SU-DHL-6 (cell line): ENCODE measurements around the gene CHRM5.

Experiments
- H2AFZ ChIP-seq: fragments of 200-600 bp; sonication (generic); 2 replicates; pipeline ENCODE4 v1.6.1; 2014; ENCODE audit warnings: low read depth, mild to moderate bottlenecking, moderate library complexity, mixed read lengths, antibody characterized with exemption, low read length; ENCODE audit not compliant: severe bottlenecking
- H3F3A ChIP-seq: fragments of 200-600 bp; shearing (Covaris generic); 2 replicates; pipeline ENCODE4 v1.6.0; 2016; ENCODE audit warnings: antibody characterized with exemption, mild to moderate bottlenecking; ENCODE audit not compliant: insufficient read depth
- H3K27ac ChIP-seq: fragments of 200-600 bp; sonication (generic); 2 replicates; pipeline ENCODE4 v1.5.1; 2016; ENCODE audit warnings: low read depth, mild to moderate bottlenecking, low read length, moderate library complexity, mixed read lengths
- H3K27me3 ChIP-seq: fragments of 200-600 bp; sonication (generic), shearing (Covaris generic); 2 replicates; pipeline ENCODE4 v1.6.0; 2014; ENCODE audit warnings: mild to moderate bottlenecking, low read length
- H3K36me3 ChIP-seq: fragments of 200-600 bp; sonication (generic); 2 replicates; pipeline ENCODE4 v1.6.1; 2014; ENCODE audit warnings: mild to moderate bottlenecking, low read length, mixed read lengths
- H3K4me2 ChIP-seq: fragments of 300-600, 200-600 bp; shearing (Covaris generic), sonication (generic); 2 replicates; pipeline ENCODE4 v1.6.0; 2014; ENCODE audit warnings: low read length, low read depth, mild to moderate bottlenecking; ENCODE audit not compliant: poor library complexity, severe bottlenecking
- H3K4me3 ChIP-seq: fragments of 200-600 bp; sonication (generic); 2 replicates; pipeline ENCODE4 v1.5.1; 2014; ENCODE audit warnings: antibody characterized with exemption, low read length, mild to moderate bottlenecking, mixed read lengths; ENCODE audit not compliant: insufficient read depth, poor library complexity, severe bottlenecking
- H3K79me2 ChIP-seq: fragments of 200-600 bp; sonication (generic); 2 replicates; pipeline ENCODE4 v1.6.1; 2014; ENCODE audit warnings: mild to moderate bottlenecking, low read length, moderate library complexity; ENCODE audit not compliant: insufficient read depth
- H3K9ac ChIP-seq: fragments of 200-600 bp; sonication (generic); 2 replicates; pipeline ENCODE4 v1.7.0; 2014; ENCODE audit warnings: mild to moderate bottlenecking, low read length
- H3K9me2 ChIP-seq: fragments of 200-600 bp; sonication (generic); replicated peaks from 2 replicates; pipeline ENCODE4 v1.6.1; 2014; ENCODE audit warnings: low read length; ENCODE audit not compliant: insufficient read depth
- H3K9me3 ChIP-seq: fragments of 200-600 bp; sonication (generic); 2 replicates; pipeline ENCODE4 v1.6.1; 2014; ENCODE audit warnings: low read length, mixed read lengths; ENCODE audit not compliant: insufficient read depth
- H4K20me1 ChIP-seq: fragments of 200-600 bp; sonication (generic); 2 replicates; pipeline ENCODE4 v1.6.1; 2014; ENCODE audit warnings: low read depth, mild to moderate bottlenecking, antibody characterized with exemption, low read length, moderate library complexity, mixed read lengths
- EZH2phosphoT487 ChIP-seq: fragments of 200-600 bp; sonication (generic), shearing (Covaris generic); conservative IDR thresholded peaks from 2 replicates; pipeline ENCODE4 v1.6.1; 2018; ENCODE audit warnings: mild to moderate bottlenecking, antibody characterized with exemption, low read length, moderate library complexity, mixed read lengths
- TF ChIP-seq, protein P1 (sequence below): fragments of 200-600 bp; sonication (generic); IDR thresholded peaks from one replicate; pipeline ENCODE4 v1.5.1; 2017; ENCODE audit warnings: antibody characterized with exemption, mild to moderate bottlenecking, low read length, moderate library complexity; ENCODE audit not compliant: insufficient read depth, poor library complexity, severe bottlenecking

CHRM5 gene

GRCh38 chr15:34012461-34013028 lies 44.2 kb downstream of the CHRM5 start:
- H2AFZ ChIP-seq, result no peak overlapping the region
- no peaks in the 10 kb centered on the region for H3K36me3 ChIP-seq
- H4K20me1 ChIP-seq, result no peaks in the 10 kb centered on the region
- TF ChIP-seq EZH2phosphoT487, result no peak
- TF ChIP-seq, protein P1, sequence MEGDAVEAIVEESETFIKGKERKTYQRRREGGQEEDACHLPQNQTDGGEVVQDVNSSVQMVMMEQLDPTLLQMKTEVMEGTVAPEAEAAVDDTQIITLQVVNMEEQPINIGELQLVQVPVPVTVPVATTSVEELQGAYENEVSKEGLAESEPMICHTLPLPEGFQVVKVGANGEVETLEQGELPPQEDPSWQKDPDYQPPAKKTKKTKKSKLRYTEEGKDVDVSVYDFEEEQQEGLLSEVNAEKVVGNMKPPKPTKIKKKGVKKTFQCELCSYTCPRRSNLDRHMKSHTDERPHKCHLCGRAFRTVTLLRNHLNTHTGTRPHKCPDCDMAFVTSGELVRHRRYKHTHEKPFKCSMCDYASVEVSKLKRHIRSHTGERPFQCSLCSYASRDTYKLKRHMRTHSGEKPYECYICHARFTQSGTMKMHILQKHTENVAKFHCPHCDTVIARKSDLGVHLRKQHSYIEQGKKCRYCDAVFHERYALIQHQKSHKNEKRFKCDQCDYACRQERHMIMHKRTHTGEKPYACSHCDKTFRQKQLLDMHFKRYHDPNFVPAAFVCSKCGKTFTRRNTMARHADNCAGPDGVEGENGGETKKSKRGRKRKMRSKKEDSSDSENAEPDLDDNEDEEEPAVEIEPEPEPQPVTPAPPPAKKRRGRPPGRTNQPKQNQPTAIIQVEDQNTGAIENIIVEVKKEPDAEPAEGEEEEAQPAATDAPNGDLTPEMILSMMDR, result no peak
- no peak overlapping the region for H3K9ac ChIP-seq
- H3F3A ChIP-seq, result no peaks in the 10 kb centered on the region
- no peaks in the 10 kb centered on the region for H3K9me3 ChIP-seq
- H3K79me2 ChIP-seq, result no peaks in the 10 kb centered on the region
- H3K27me3 ChIP-seq, result no peaks in the 10 kb centered on the region
- H3K27ac ChIP-seq, result no peak overlapping the region
- H3K4me3 ChIP-seq, result no peak overlapping the region
- no peaks in the 10 kb centered on the region for H3K9me2 ChIP-seq
- no peak overlapping the region for H3K4me2 ChIP-seq

GRCh38 chr15:34013746-34014145 lies 45.4 kb downstream of the CHRM5 start:
- Histone ChIP-seq H3F3A (no peaks in the 10 kb centered on the region), H3K27me3 (no peaks in the 10 kb centered on the region), H3K79me2 (no peaks in the 10 kb centered on the region), H3K4me3 (no peak overlapping the region), H3K9ac (no peak overlapping the region), H3K9me3 (no peaks in the 10 kb centered on the region), H4K20me1 (no peaks in the 10 kb centered on the region), H3K36me3 (no peaks in the 10 kb centered on the region), H3K27ac (no peak overlapping the region), H2AFZ (no peak overlapping the region), H3K4me2 (no peak overlapping the region), H3K9me2 (no peaks in the 10 kb centered on the region)
- no peak for TF ChIP-seq EZH2phosphoT487
- TF ChIP-seq, protein P1, result no peak

- no peak overlapping the region for H3K4me2 ChIP-seq
- no peak overlapping the region for H3K27ac ChIP-seq
- H3F3A ChIP-seq, result no peaks in the 10 kb centered on the region
- TF ChIP-seq EZH2phosphoT487, result no peak
- TF ChIP-seq, protein P1, result no peak
- no peaks in the 10 kb centered on the region for H3K36me3 ChIP-seq
- no peak overlapping the region for H3K9ac ChIP-seq
- no peak overlapping the region for H2AFZ ChIP-seq
- no peaks in the 10 kb centered on the region for H4K20me1 ChIP-seq
- no peaks in the 10 kb centered on the region for H3K9me2 ChIP-seq
- H3K4me3 ChIP-seq, result no peak overlapping the region
- no peaks in the 10 kb centered on the region for H3K27me3 ChIP-seq
- H3K79me2 ChIP-seq, result no peaks in the 10 kb centered on the region
- H3K9me3 ChIP-seq, result no peaks in the 10 kb centered on the region
Measured at GRCh38 chr15:34014556-34014955, 46.3 kb downstream of the CHRM5 start.
